ENCODE measurements around the gene TMEM141.

TMEM141 gene

DNA sequence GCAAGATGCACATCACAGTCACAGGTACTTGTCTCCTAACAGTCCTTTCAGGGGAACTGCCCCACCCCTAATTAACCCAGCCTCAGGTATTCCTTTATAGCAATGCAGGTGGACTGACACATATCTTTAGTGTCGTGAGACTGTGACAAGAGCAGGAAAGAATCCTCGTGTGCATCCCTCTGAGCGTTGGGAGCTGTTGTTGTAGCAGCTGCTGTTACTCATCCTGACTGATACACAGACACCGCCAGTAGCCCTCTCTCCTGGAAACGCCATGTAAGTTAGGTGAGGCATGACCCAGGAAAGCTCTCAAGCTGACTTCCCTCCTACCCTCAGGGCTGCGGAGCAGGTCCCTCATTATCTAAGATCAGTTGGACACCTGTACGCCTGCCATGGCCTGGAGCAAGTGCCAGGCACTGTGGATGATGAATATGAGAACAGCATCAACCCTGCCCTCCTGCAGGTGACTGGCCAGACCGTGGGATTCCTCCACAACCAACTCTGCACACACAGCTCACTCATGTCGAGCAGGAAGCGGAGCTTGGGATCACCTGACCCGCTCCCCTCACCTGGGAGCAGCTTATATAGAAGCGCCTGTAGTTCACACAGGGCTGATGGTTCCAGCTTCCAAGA is 16.6 kb upstream of the TMEM141 start:
- H4K20me1 ChIP-seq (ENCODE audit: insufficient read depth, low read length): no peaks in the 10 kb centered on the region
- H3K4me2 ChIP-seq (ENCODE audit: low read length): no peak overlapping the region
- H3K9me2 ChIP-seq (ENCODE audit: low read depth, low read length): no peaks in the 10 kb centered on the region
- H3K27ac ChIP-seq (ENCODE audit: low read depth, low read length, poor library complexity, severe bottlenecking): no peak overlapping the region
- H2AFZ ChIP-seq (ENCODE audit: low read length): no peak overlapping the region
- no peak overlapping the region for H3K4me3 ChIP-seq (ENCODE audit: low read depth, low read length, poor library complexity, severe bottlenecking)
- peaks cover 5% of the 10 kb centered on the region for H3K4me1 ChIP-seq (ENCODE audit: insufficient read depth, low read length, severe bottlenecking)
- TF ChIP-seq EZH2 (IDR thresholded peaks at IDR 0.05; ENCODE audit: borderline replicate concordance, low read length): no peak
- TF ChIP-seq, protein P1, sequence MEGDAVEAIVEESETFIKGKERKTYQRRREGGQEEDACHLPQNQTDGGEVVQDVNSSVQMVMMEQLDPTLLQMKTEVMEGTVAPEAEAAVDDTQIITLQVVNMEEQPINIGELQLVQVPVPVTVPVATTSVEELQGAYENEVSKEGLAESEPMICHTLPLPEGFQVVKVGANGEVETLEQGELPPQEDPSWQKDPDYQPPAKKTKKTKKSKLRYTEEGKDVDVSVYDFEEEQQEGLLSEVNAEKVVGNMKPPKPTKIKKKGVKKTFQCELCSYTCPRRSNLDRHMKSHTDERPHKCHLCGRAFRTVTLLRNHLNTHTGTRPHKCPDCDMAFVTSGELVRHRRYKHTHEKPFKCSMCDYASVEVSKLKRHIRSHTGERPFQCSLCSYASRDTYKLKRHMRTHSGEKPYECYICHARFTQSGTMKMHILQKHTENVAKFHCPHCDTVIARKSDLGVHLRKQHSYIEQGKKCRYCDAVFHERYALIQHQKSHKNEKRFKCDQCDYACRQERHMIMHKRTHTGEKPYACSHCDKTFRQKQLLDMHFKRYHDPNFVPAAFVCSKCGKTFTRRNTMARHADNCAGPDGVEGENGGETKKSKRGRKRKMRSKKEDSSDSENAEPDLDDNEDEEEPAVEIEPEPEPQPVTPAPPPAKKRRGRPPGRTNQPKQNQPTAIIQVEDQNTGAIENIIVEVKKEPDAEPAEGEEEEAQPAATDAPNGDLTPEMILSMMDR (IDR thresholded peaks at IDR 0.05; ENCODE audit: low read length): no peak
- no peak overlapping the region for H3K9ac ChIP-seq (ENCODE audit: low read length)
- H3K9me3 ChIP-seq (ENCODE audit: low read length): peaks cover 5% of the 10 kb centered on the region; the same call in 1 of the 2 replicates
- H3K79me2 ChIP-seq (ENCODE audit: insufficient read depth, low read length): no peaks in the 10 kb centered on the region
- H3K27me3 ChIP-seq (ENCODE audit: insufficient read depth, low read length): no peaks in the 10 kb centered on the region; the same call in 1 of the 2 replicates
- H3K36me3 ChIP-seq (ENCODE audit: insufficient read depth, low read length): peaks cover 5% of the 10 kb centered on the region; the same call in 1 of the 2 replicates
- no peaks in the 10 kb centered on the region for H3F3A ChIP-seq (ENCODE audit: insufficient read depth, low read length)

GRCh38 chr9:136775191-136775590 is 16.0 kb upstream of the TMEM141 start:
- H2AFZ ChIP-seq (ENCODE audit: low read length): no peak overlapping the region
- TF ChIP-seq, protein P1 (IDR thresholded peaks at IDR 0.05; ENCODE audit: low read length): no peak
- TF ChIP-seq EZH2 (IDR thresholded peaks at IDR 0.05; ENCODE audit: borderline replicate concordance, low read length): no peak
- peaks cover 5% of the 10 kb centered on the region for H3K4me1 ChIP-seq (ENCODE audit: insufficient read depth, low read length, severe bottlenecking)

GRCh38 chr9:136776947-136777346 is 14.2 kb upstream of the TMEM141 start:
- Histone ChIP-seq H3K36me3 (ENCODE audit: insufficient read depth, low read length) (peaks cover 5% of the 10 kb centered on the region; the same call in 1 of the 2 replicates), H4K20me1 (ENCODE audit: insufficient read depth, low read length) (no peaks in the 10 kb centered on the region), H3K27me3 (ENCODE audit: insufficient read depth, low read length) (peaks cover 2% of the 10 kb centered on the region; the same call in 1 of the 2 replicates), H2AFZ (ENCODE audit: low read length) (no peak overlapping the region), H3K9me2 (ENCODE audit: low read depth, low read length) (no peaks in the 10 kb centered on the region), H3K9ac (ENCODE audit: low read length) (no peak overlapping the region), H3K27ac (ENCODE audit: low read depth, low read length, poor library complexity, severe bottlenecking) (no peak overlapping the region), H3K4me3 (ENCODE audit: low read depth, low read length, poor library complexity, severe bottlenecking) (no peak overlapping the region), H3F3A (ENCODE audit: insufficient read depth, low read length) (no peaks in the 10 kb centered on the region), H3K9me3 (ENCODE audit: low read length) (peaks cover 5% of the 10 kb centered on the region; the same call in 1 of the 2 replicates), H3K4me2 (ENCODE audit: low read length) (no peak overlapping the region), H3K4me1 (ENCODE audit: insufficient read depth, low read length, severe bottlenecking) (peaks cover 5% of the 10 kb centered on the region), H3K79me2 (ENCODE audit: insufficient read depth, low read length) (no peaks in the 10 kb centered on the region)
- no peak for TF ChIP-seq EZH2 (IDR thresholded peaks at IDR 0.05; ENCODE audit: borderline replicate concordance, low read length)
- TF ChIP-seq, protein P1 (IDR thresholded peaks at IDR 0.05; ENCODE audit: low read length): no peak

More at GRCh38 chr9:136775191-136775590, 16.0 kb upstream of the TMEM141 start:
- Histone ChIP-seq H3K4me3 (ENCODE audit: low read depth, low read length, poor library complexity, severe bottlenecking) (no peak overlapping the region), H3K9me2 (ENCODE audit: low read depth, low read length) (no peaks in the 10 kb centered on the region), H4K20me1 (ENCODE audit: insufficient read depth, low read length) (no peaks in the 10 kb centered on the region), H3K9me3 (ENCODE audit: low read length) (peaks cover 5% of the 10 kb centered on the region; the same call in 1 of the 2 replicates), H3K27ac (ENCODE audit: low read depth, low read length, poor library complexity, severe bottlenecking) (no peak overlapping the region), H3K4me2 (ENCODE audit: low read length) (no peak overlapping the region), H3K27me3 (ENCODE audit: insufficient read depth, low read length) (peaks cover 2% of the 10 kb centered on the region; the same call in 1 of the 2 replicates), H3K79me2 (ENCODE audit: insufficient read depth, low read length) (no peaks in the 10 kb centered on the region), H3F3A (ENCODE audit: insufficient read depth, low read length) (no peaks in the 10 kb centered on the region), H3K9ac (ENCODE audit: low read length) (no peak overlapping the region), H3K36me3 (ENCODE audit: insufficient read depth, low read length) (peaks cover 5% of the 10 kb centered on the region; the same call in 1 of the 2 replicates)

Data from OCI-LY1 (cell line).